Liver (tissue), 9 donors: ENCODE measurements around the gene ARPC5. TPM values are rescaled to one million over a fixed set of nuclear protein-coding genes. Genes with fewer than 3 reads are reported as not detected.

Source experiments
- DNase-seq: peaks from one replicate; pipeline ENCODE4 v3.0.0-alpha.2; 2017; ENCODE audit warnings: low spot score
- H3K27ac ChIP-seq, 2 donors: one replicate each; pipeline ENCODE4 v1.7.0; 2013; ENCODE audit warnings: inconsistent platforms in 2 of 2, low read length in 2 of 2, control low read depth in 1 of 2, low read depth in 1 of 2, mild to moderate bottlenecking in 1 of 2
- H3K27me3 ChIP-seq, 4 donors: one replicate each; pipeline versions ENCODE4 v1.6.1 to v1.7.0; 2013; ENCODE audit warnings: low read length in 3 of 4, inconsistent platforms in 1 of 4, mild to moderate bottlenecking in 1 of 4, moderate library complexity in 1 of 4; ENCODE audit not compliant: control insufficient read depth in 4 of 4, insufficient read depth in 4 of 4
- H3K36me3 ChIP-seq, 4 donors: one replicate each; pipeline versions ENCODE4 v1.6.1 to v1.7.0; 2013; ENCODE audit warnings: low read length in 3 of 4, mild to moderate bottlenecking in 3 of 4, low read depth in 1 of 4, moderate library complexity in 1 of 4; ENCODE audit not compliant: control insufficient read depth in 4 of 4, insufficient read depth in 3 of 4
- H3K4me1 ChIP-seq, 4 donors: one replicate each; pipeline versions ENCODE4 v1.6.1 to v1.7.0; 2013; ENCODE audit warnings: low read length in 3 of 4, mild to moderate bottlenecking in 3 of 4, moderate library complexity in 1 of 4; ENCODE audit not compliant: control insufficient read depth in 4 of 4, insufficient read depth in 4 of 4
- H3K4me3 ChIP-seq, 3 donors: one replicate each; pipeline versions ENCODE4 v1.6.1 to v1.7.0; 2013; ENCODE audit warnings: low read length in 3 of 3, control low read depth in 1 of 3, low read depth in 1 of 3, mild to moderate bottlenecking in 1 of 3
- H3K9ac ChIP-seq, 2 donors: one replicate each; pipeline ENCODE4 v1.7.0; 2013; ENCODE audit warnings: low read length in 2 of 2, mild to moderate bottlenecking in 2 of 2, moderate library complexity in 2 of 2, control low read depth in 1 of 2, low read depth in 1 of 2
- H3K9me3 ChIP-seq, 4 donors: one replicate each; pipeline versions ENCODE4 v1.6.1 to v1.7.0; 2013; ENCODE audit warnings: low read length in 3 of 4; ENCODE audit not compliant: control insufficient read depth in 4 of 4
- EGR1 ChIP-seq, 2 donors: IDR thresholded peaks; 2 replicates each; pipeline ENCODE4 v1.6.1; 2016 to 2018; ENCODE audit warnings: antibody characterized with exemption in 2 of 2, low read depth in 2 of 2
- FOXA1 ChIP-seq: IDR thresholded peaks from 2 replicates; pipeline ENCODE4 v1.6.1; 2016; ENCODE audit warnings: antibody characterized with exemption
- FOXA2 ChIP-seq: IDR thresholded peaks from 2 replicates; pipeline ENCODE4 v1.6.1; 2016; ENCODE audit warnings: antibody characterized with exemption
- GABPA ChIP-seq, 2 donors: IDR thresholded peaks in 1 of 2; conservative IDR thresholded peaks in 1 of 2; 2 replicates each; pipeline ENCODE4 v1.6.1; 2016; ENCODE audit warnings: antibody characterized with exemption in 2 of 2, mild to moderate bottlenecking in 1 of 2, moderate library complexity in 1 of 2
- HNF4A ChIP-seq, 2 donors: conservative IDR thresholded peaks; 2 replicates each; pipeline ENCODE4 v1.6.1; 2016; ENCODE audit warnings: antibody characterized with exemption in 2 of 2, mild to moderate bottlenecking in 2 of 2
- HNF4G ChIP-seq: IDR thresholded peaks from 2 replicates; pipeline ENCODE4 v1.6.1; 2016; ENCODE audit warnings: antibody characterized with exemption
- JUND ChIP-seq, 2 donors: IDR thresholded peaks; 2 replicates each; pipeline ENCODE4 v1.6.1; 2016; ENCODE audit warnings: antibody characterized with exemption in 2 of 2
- MAX ChIP-seq: IDR thresholded peaks from 2 replicates; pipeline ENCODE4 v1.6.1; 2016; ENCODE audit warnings: antibody characterized with exemption
- NR2F2 ChIP-seq: IDR thresholded peaks from 2 replicates; pipeline ENCODE4 v1.6.1; 2016; ENCODE audit warnings: antibody characterized with exemption
- RAD21 ChIP-seq, 2 donors: IDR thresholded peaks; 2 replicates each; pipeline ENCODE4 v1.6.1; 2016; ENCODE audit warnings: antibody characterized with exemption in 2 of 2, mild to moderate bottlenecking in 2 of 2
- RXRA ChIP-seq, 2 donors: IDR thresholded peaks; 2 replicates each; pipeline ENCODE4 v1.6.1; 2017 to 2018; ENCODE audit warnings: antibody characterized with exemption in 2 of 2, mild to moderate bottlenecking in 1 of 2
- SP1 ChIP-seq: IDR thresholded peaks from 2 replicates; pipeline ENCODE4 v1.6.1; 2018; ENCODE audit warnings: antibody characterized with exemption, mild to moderate bottlenecking
- TAF1 ChIP-seq: conservative IDR thresholded peaks from 2 replicates; pipeline ENCODE4 v1.6.1; 2016; ENCODE audit warnings: antibody characterized with exemption, mild to moderate bottlenecking
- YY1 ChIP-seq: IDR thresholded peaks from 2 replicates; pipeline ENCODE4 v1.6.1; 2016; ENCODE audit warnings: antibody characterized with exemption, mild to moderate bottlenecking
- ZBTB33 ChIP-seq: IDR thresholded peaks from 2 replicates; pipeline ENCODE4 v1.6.1; 2016; ENCODE audit warnings: antibody characterized with exemption
- whole genome bisulfite sequencing: extraction: QIAGEN DNeasy Blood & Tissue Kit; methylation state at CpG from one replicate; pipeline ENCODE4 v1.1.7; 2013; 5-methylcytosine and 5-hydroxymethylcytosine counted together
- polyA plus RNA-seq, 2 donors: library from polyadenylated mRNA; stranded (reverse) in 1 of 2; unstranded in 1 of 2; fragments of 200-250 nt in 1 of 2; fragments of >200 nt in 1 of 2; fragmentation: Nextera tagmentation in 1 of 2; extraction: Ambion mirVana in 1 of 2; gene quantifications; one replicate each; pipeline versions ENCODE4 v1.2.1 to v1.2.3, GENCODE V29; 2013 to 2015
- total RNA-seq, 2 donors: library from RNA; depleted of rRNA; stranded (reverse); fragments of >200 nt; gene quantifications; one replicate each; pipeline ENCODE4 v1.2.3, GENCODE V29; 2014
- TF ChIP-seq, protein P1 (sequence below): fragments of 150-350 bp; IDR thresholded peaks from 2 replicates; pipeline ENCODE4 v1.5.1; 2017; ENCODE audit warnings: improper control_type of control experiment, low read depth, low read length; ENCODE audit not compliant: missing input control
- TF ChIP-seq, protein P2 (sequence below): IDR thresholded peaks from 2 replicates; pipeline ENCODE4 v1.6.1; 2016; ENCODE audit warnings: antibody characterized with exemption
- TF ChIP-seq, protein P3 (sequence below): IDR thresholded peaks from 2 replicates; pipeline ENCODE4 v1.6.1; 2016; ENCODE audit warnings: antibody characterized with exemption, mild to moderate bottlenecking
- donor health status: healthy.
- donor health status: healthy.
- donor health status: healthy.
- donor health status: healthy.
- donor health status: healthy.

The ARPC5 gene
- total and polyA plus RNA-seq, 4 donors: 34.9 to 67.0 (median 54.3) TPM

DNA sequence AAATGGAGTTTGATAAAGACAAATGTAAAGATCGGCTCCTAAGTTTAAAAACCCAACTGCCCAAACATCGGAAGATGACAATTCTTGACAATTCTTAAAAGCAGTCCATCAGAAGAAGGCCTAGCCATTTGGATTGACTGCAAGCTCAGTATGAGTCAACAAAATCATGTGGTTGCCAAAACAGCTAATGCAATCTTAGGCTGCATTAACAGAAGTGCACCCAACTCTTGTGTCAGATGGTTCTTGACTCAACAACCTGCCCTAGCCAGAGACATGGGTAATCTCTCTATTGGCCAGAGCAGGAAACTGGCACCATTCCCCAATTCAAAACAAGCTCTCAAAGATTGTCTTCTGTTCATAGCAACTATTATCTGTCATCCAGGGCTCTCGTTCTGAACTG is 35.4 kb downstream of the ARPC5 start:
- DNase-seq: no peak
- no peaks in the 10 kb centered on the region for H3K9me3 ChIP-seq
- no peak overlapping the region for H3K27ac ChIP-seq
- peaks cover 0 to 7% (median 1%) of the 10 kb centered on the region in 4 donors for H3K4me1 ChIP-seq
- H3K27me3 ChIP-seq: no peaks in the 10 kb centered on the region
- peak in 1 of 2 donors; percentile 42 for TF ChIP-seq RXRA (IDR thresholded peaks at IDR 0.05)
- TF ChIP-seq FOXA1: no peak
- TF ChIP-seq, protein P1, sequence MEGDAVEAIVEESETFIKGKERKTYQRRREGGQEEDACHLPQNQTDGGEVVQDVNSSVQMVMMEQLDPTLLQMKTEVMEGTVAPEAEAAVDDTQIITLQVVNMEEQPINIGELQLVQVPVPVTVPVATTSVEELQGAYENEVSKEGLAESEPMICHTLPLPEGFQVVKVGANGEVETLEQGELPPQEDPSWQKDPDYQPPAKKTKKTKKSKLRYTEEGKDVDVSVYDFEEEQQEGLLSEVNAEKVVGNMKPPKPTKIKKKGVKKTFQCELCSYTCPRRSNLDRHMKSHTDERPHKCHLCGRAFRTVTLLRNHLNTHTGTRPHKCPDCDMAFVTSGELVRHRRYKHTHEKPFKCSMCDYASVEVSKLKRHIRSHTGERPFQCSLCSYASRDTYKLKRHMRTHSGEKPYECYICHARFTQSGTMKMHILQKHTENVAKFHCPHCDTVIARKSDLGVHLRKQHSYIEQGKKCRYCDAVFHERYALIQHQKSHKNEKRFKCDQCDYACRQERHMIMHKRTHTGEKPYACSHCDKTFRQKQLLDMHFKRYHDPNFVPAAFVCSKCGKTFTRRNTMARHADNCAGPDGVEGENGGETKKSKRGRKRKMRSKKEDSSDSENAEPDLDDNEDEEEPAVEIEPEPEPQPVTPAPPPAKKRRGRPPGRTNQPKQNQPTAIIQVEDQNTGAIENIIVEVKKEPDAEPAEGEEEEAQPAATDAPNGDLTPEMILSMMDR: no peak
- no peak for TF ChIP-seq TAF1
- no peak for TF ChIP-seq ZBTB33
- no peak for TF ChIP-seq RAD21 (IDR thresholded peaks at IDR 0.05)
- TF ChIP-seq, protein P2, sequence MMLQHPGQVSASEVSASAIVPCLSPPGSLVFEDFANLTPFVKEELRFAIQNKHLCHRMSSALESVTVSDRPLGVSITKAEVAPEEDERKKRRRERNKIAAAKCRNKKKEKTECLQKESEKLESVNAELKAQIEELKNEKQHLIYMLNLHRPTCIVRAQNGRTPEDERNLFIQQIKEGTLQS: no peak
- TF ChIP-seq YY1: peak; percentile 40
- no peak for TF ChIP-seq HNF4G
- no peak for TF ChIP-seq FOXA2
- no peak for TF ChIP-seq EGR1 (IDR thresholded peaks at IDR 0.05; ENCODE audit: low read depth in 2 of 2)
- no peak for TF ChIP-seq NR2F2
- no peak for TF ChIP-seq MAX
- TF ChIP-seq HNF4A (conservative IDR thresholded peaks at IDR 0.05): peak in 1 of 2 donors; percentile 41
- TF ChIP-seq SP1: no peak
- TF ChIP-seq JUND (IDR thresholded peaks at IDR 0.05): peak; percentile 14 to 57
- no peak for TF ChIP-seq GABPA (IDR thresholded peaks at IDR 0.05 in 1 of 2, conservative IDR thresholded peaks at IDR 0.05 in 1 of 2)
- TF ChIP-seq, protein P3, sequence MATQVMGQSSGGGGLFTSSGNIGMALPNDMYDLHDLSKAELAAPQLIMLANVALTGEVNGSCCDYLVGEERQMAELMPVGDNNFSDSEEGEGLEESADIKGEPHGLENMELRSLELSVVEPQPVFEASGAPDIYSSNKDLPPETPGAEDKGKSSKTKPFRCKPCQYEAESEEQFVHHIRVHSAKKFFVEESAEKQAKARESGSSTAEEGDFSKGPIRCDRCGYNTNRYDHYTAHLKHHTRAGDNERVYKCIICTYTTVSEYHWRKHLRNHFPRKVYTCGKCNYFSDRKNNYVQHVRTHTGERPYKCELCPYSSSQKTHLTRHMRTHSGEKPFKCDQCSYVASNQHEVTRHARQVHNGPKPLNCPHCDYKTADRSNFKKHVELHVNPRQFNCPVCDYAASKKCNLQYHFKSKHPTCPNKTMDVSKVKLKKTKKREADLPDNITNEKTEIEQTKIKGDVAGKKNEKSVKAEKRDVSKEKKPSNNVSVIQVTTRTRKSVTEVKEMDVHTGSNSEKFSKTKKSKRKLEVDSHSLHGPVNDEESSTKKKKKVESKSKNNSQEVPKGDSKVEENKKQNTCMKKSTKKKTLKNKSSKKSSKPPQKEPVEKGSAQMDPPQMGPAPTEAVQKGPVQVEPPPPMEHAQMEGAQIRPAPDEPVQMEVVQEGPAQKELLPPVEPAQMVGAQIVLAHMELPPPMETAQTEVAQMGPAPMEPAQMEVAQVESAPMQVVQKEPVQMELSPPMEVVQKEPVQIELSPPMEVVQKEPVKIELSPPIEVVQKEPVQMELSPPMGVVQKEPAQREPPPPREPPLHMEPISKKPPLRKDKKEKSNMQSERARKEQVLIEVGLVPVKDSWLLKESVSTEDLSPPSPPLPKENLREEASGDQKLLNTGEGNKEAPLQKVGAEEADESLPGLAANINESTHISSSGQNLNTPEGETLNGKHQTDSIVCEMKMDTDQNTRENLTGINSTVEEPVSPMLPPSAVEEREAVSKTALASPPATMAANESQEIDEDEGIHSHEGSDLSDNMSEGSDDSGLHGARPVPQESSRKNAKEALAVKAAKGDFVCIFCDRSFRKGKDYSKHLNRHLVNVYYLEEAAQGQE: no peak
- H3K9ac ChIP-seq: no peak overlapping the region
- no peaks in the 10 kb centered on the region for H3K36me3 ChIP-seq
- no peak overlapping the region for H3K4me3 ChIP-seq
- WGBS: 82% methylated on average over 3 of the region's 3 CpGs
